Ishikawa (cell line): ENCODE results near the gene GIT2.

Experiments used
- CEBPB ChIP-seq: IDR thresholded peaks from 2 replicates; pipeline ENCODE4 v1.6.1; 2012
- CREB1 ChIP-seq: IDR thresholded peaks from 2 replicates; pipeline ENCODE4 v1.6.1; 2012; ENCODE audit warnings: low read depth
- EGR1 ChIP-seq: IDR thresholded peaks from 2 replicates; pipeline ENCODE4 v1.6.1; 2012
- EP300 ChIP-seq: IDR thresholded peaks from 2 replicates; pipeline ENCODE4 v1.6.1; 2012; ENCODE audit warnings: borderline replicate concordance
- FOXM1 ChIP-seq: IDR thresholded peaks from 2 replicates; pipeline ENCODE4 v1.6.1; 2012; ENCODE audit warnings: low read depth, borderline replicate concordance
- MAX ChIP-seq: IDR thresholded peaks from 2 replicates; pipeline ENCODE4 v1.6.1; 2012
- NFIC ChIP-seq: IDR thresholded peaks from 2 replicates; pipeline ENCODE4 v1.6.1; 2012
- RAD21 ChIP-seq: IDR thresholded peaks from 2 replicates; pipeline ENCODE4 v1.6.1; 2012; ENCODE audit warnings: low read depth
- REST ChIP-seq: IDR thresholded peaks from 2 replicates; pipeline ENCODE4 v1.6.1; 2012; ENCODE audit warnings: low read depth, mild to moderate bottlenecking
- TAF1 ChIP-seq: IDR thresholded peaks from 2 replicates; pipeline ENCODE4 v1.6.1; 2012; ENCODE audit warnings: low read depth, mild to moderate bottlenecking
- TCF12 ChIP-seq: IDR thresholded peaks from 2 replicates; pipeline ENCODE4 v1.6.1; 2012; ENCODE audit warnings: low read depth
- TEAD4 ChIP-seq: IDR thresholded peaks from 2 replicates; pipeline ENCODE4 v1.6.1; 2012
- YY1 ChIP-seq: IDR thresholded peaks from 2 replicates; pipeline ENCODE4 v1.6.1; 2012; ENCODE audit warnings: low read depth
- ZBTB7A ChIP-seq: IDR thresholded peaks from 2 replicates; pipeline ENCODE4 v1.6.1; 2012; ENCODE audit warnings: low read depth
- TF ChIP-seq, protein P1 (sequence below): IDR thresholded peaks from 2 replicates; pipeline ENCODE4 v1.6.1; 2012

The GIT2 gene

DNA sequence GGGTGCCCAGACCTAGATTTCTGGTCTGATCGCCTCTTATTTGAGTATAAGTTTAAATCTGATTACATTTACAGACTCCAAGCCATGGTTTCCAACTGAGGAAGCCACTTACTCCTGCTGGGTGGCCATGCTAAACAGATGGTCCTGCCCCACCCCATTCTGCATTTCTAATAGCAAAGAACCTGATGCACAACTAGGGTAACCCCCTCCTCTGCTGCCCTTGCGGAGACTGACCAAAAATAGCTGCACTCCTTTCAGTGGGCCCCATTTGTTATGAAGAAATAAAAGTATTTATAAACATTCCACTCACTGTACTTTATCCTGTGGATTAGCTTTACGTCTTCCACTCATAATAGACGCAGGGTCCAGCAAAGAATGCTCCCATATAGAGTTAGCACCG lies 6.8 kb downstream of the GIT2 start:
- TF ChIP-seq TAF1 (no peak), EGR1 (no peak), RAD21 (no peak), REST (no peak), EP300 (no peak), CREB1 (no peak), TEAD4 (no peak), FOXM1 (no peak), MAX (no peak)
- TF ChIP-seq, protein P1, sequence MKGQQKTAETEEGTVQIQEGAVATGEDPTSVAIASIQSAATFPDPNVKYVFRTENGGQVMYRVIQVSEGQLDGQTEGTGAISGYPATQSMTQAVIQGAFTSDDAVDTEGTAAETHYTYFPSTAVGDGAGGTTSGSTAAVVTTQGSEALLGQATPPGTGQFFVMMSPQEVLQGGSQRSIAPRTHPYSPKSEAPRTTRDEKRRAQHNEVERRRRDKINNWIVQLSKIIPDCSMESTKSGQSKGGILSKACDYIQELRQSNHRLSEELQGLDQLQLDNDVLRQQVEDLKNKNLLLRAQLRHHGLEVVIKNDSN = no peak

DNA sequence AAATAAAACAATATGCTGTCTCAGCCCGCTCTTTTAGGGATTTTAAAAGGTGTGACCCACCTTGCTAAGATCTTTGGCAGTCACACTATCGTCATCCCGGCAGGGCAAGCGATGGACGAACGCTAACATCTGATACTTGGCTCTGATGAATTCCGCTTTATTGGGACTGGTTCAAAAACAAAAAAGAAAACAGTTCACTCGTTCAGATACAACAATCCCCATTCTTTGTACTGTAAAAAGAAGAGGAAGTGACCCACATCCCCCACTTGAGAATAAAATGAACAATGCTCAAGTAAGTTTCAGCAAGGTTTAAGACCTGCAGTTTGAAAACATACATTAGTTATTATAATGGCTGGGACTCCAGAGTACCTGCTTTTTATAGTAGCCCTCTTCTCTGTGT lies 7.3 kb downstream of the GIT2 start:
- TF ChIP-seq ZBTB7A (no peak), REST (no peak), MAX (no peak), TAF1 (no peak), CREB1 (no peak), EGR1 (no peak), FOXM1 (no peak), CEBPB (no peak), EP300 (no peak)

DNA sequence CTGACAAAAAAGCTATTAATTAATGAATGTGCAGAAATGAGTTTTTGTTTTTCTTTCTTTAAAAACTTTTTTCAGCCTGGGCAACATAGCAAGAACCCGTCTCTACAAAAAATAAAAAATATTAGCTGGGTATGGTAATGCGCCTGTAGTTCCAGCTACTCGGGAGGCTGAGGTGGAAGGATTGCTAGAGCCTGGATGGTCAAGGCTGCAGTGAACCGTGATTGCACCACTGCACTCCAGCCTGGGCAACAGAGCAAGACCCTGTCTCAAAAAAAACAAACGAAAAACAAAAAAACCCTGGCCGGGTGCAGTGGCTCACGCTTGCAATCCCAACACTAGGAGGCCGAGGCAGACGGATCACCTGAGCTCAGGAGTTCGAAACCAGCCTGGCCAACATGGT lies 7.9 kb downstream of the GIT2 start:
- TF ChIP-seq FOXM1 = no peak
- no peak for TF ChIP-seq MAX
- TF ChIP-seq REST = no peak
- TF ChIP-seq, protein P1 = no peak
- TF ChIP-seq EGR1 = no peak
- TF ChIP-seq NFIC = no peak
- TF ChIP-seq EP300 = no peak
- no peak for TF ChIP-seq CEBPB
- no peak for TF ChIP-seq TCF12
- TF ChIP-seq RAD21 = no peak
- no peak for TF ChIP-seq TAF1

DNA sequence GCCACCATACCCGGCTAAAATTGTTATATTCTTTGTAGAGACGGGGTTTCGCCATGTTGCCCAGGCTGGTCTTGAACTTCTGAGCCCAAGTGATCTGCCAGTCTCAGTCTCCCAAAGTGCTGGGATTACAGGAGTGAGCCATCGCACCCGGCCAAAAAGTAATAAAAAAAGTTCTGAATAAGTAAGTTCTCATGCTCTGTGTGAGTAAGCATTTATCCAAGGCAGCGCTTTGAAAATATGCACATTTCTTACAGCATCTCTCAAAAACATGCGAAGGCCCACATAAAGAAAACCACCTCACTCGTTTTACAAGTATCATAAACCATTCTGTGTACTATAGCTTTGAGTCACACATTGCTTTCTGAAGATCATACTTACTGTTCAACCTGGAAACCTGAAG lies 8.6 kb downstream of the GIT2 start:
- TF ChIP-seq FOXM1 (no peak), EP300 (no peak), EGR1 (no peak), YY1 (no peak), ZBTB7A (no peak), CEBPB (no peak), NFIC (no peak), RAD21 (no peak), TAF1 (no peak)
